SJSA1 (cell line): ENCODE measurements around the gene FOXC2. TPM values are rescaled to one million over a fixed set of nuclear protein-coding genes. Genes with fewer than 3 reads are reported as not detected.

Experiments
- DNase-seq, 2 experiments: peaks; one replicate each; pipeline ENCODE4 v3.0.0-alpha.2; 2015 to 2020; ENCODE audit warnings: low spot score in 2 of 2, low read depth in 1 of 2
- H3K27ac ChIP-seq: fragments of 250-450 bp; sonication (Bioruptor Pico); 2 replicates; pipeline ENCODE4 v1.5.1; 2020; ENCODE audit warnings: mild to moderate bottlenecking, moderate library complexity
- H3K27me3 ChIP-seq: fragments of 250-450 bp; sonication (Bioruptor Pico); replicated peaks from 2 replicates; pipeline ENCODE4 v1.5.1; 2020; ENCODE audit warnings: mild to moderate bottlenecking, moderate library complexity
- H3K36me3 ChIP-seq: fragments of 250-450 bp; sonication (Bioruptor Pico); 2 replicates; pipeline ENCODE4 v1.5.1; 2020; ENCODE audit warnings: mild to moderate bottlenecking
- H3K4me1 ChIP-seq: fragments of 250-450 bp; sonication (Bioruptor Pico); replicated peaks from 2 replicates; pipeline ENCODE4 v1.6.1; 2021; ENCODE audit warnings: mild to moderate bottlenecking
- H3K4me3 ChIP-seq: fragments of 250-450 bp; sonication (Bioruptor Pico); 2 replicates; pipeline ENCODE4 v1.5.1; 2020; ENCODE audit warnings: mild to moderate bottlenecking
- H3K9me3 ChIP-seq: fragments of 250-450 bp; sonication (Bioruptor Pico); replicated peaks from 2 replicates; pipeline ENCODE4 v1.5.1; 2020; ENCODE audit warnings: mild to moderate bottlenecking
- total RNA-seq: library from RNA; depleted of rRNA; stranded (reverse); fragments of >200 nt; shearing (Covaris generic); gene quantifications from 2 replicates; pipeline ENCODE4 v1.2.3, GENCODE V29; 2014

Gene FOXC2
- total RNA-seq, 1 experiment from 2014 or later = 3.9 TPM

DNA sequence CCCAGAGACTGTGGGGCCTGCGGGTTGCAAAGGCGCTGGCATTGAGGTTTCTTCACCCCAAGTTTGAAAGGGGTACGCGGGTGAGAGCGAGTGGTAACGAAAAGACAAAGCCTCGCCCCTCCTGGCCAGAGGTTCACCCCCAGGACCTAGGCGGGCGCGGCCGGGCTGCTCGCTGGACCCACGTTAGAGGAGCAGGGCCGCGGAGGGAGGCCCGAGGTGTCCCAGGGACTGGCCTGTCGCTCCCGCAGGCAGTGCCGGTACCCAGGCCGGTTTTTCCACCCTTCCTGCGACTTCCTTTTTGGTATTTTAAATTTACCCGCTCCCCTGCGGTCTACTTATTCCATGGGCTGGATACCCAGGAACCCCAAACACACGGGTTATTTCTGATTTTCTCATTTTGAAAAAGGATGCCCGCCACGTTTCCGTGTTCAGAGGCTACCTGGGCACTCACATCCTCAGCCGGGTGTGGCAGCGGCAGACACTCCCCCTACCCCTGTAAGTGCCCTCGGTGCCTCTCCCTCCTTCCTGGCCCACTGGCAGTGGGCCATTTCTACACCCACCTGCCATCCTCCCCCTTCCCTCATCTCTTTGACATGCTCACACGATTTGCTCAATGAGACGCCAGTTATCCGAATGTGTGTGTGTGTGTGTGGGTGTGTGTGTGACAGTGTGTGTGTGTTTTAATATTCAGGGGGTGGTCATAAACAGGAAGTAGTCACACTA is 10.1 kb downstream of the FOXC2 start:
- Histone ChIP-seq H3K4me3 (no peak overlapping the region), H3K27me3 (no peaks in the 10 kb centered on the region), H3K36me3 (peaks cover 77% of the 10 kb centered on the region), H3K4me1 (peaks cover 57% of the 10 kb centered on the region), H3K9me3 (no peaks in the 10 kb centered on the region), H3K27ac (peak overlapping the region; percentile 90)
- DNase-seq = no peak

DNA sequence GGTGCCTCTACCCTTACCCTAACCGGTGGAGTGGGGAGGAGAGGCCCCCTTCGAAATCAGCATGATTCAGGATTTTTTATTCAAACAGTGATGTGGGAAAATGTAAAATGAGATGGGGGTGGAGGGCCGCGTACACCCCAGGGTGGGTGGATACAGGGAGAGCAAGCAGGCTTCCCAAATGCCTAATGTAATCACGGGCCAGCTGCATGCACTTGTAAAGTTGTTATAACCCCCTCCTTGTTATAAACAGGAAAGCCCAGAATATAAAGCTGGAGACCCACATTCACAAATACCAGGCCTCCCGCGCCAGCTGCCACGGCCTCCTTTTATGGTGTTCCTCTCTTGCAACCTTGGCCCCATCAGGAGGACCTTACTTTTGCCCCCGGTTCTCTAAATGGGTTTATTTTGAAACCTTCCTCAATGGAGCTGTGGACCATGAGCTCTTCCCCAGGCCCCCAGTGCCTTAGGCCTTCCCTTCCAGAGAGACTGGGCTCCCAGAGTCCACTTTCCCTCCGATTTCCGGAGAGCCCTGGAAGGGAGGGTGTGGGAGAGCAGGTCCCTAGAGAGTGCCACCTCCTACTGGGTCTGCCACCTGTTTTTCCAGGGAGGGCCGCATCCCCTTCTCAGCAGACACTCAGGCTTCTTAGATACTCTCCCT is 10.8 kb downstream of the FOXC2 start:
- Histone ChIP-seq H3K27me3 (no peaks in the 10 kb centered on the region), H3K4me1 (peaks cover 57% of the 10 kb centered on the region), H3K9me3 (no peaks in the 10 kb centered on the region), H3K27ac (peak overlapping the region; percentile 90), H3K36me3 (peaks cover 75% of the 10 kb centered on the region), H3K4me3 (0 out of 2 replicates have a peak overlapping the region, but pooled peaks have one; percentile 0)
- DNase-seq = peak; percentile 86 to 94

DNA sequence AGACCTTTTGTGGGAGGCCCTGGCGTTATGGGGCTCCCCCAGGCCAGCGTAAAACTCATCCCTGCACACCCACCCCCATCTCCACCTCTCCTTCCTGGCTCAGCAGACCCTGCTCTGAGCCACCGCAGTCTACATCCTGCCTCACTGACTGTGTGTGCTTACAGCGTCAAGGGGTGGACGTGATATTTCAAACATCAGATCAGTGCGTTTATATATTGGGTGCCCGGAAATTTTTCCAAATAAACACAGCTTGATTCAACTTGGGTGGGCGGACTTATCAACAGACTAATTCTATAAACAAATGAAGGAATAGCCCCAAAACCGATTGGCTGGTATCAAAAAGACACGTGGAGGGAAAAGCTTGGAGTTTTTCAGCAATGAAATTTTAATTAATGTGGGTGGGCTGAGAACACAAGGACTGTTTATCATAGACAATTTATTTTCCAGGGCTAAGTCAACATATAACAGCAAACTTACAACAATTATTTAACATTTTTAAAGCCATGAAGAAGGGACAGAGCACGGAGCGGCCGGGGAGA is 11.5 kb downstream of the FOXC2 start, which contains the start of gene FOXL1:
Gene FOXL1, plus strand, starts transcription at position 489 of the 539 bp plus-strand sequence. CDS start 175 bp downstream, outside the sequence.
- Histone ChIP-seq H3K27me3 (no peaks in the 10 kb centered on the region), H3K27ac (peak within 1 kb of the TSS; percentile 90), H3K36me3 (peaks cover 73% of the 10 kb centered on the region), H3K4me3 (peak within 1 kb of the TSS; percentile 47), H3K4me1 (peaks cover 57% of the 10 kb centered on the region), H3K9me3 (no peaks in the 10 kb centered on the region)
- peak; percentile 91 to 99 for DNase-seq

DNA sequence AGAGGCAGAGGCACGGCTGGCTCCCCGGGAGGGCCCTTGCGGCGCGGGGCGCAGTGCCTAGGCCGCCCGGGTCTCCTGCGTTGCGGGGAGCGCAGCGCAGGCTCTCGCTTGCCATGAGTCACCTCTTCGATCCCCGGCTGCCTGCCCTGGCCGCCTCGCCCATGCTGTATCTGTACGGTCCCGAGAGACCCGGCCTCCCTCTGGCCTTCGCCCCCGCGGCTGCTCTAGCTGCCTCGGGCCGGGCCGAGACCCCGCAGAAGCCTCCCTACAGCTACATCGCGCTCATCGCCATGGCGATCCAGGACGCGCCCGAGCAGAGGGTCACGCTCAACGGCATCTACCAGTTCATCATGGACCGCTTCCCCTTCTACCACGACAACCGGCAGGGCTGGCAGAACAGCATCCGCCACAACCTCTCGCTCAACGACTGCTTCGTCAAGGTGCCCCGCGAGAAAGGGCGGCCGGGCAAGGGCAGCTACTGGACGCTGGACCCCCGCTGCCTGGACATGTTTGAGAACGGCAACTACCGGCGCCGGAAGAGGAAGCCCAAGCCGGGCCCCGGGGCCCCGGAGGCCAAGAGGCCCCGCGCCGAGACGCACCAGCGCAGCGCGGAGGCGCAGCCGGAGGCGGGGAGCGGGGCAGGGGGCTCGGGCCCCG is 12.1 kb downstream of the FOXC2 start:
- Histone ChIP-seq H3K27me3 (no peaks in the 10 kb centered on the region), H3K4me3 (peak overlapping the region; percentile 47), H3K36me3 (peaks cover 73% of the 10 kb centered on the region), H3K27ac (peak overlapping the region; percentile 86), H3K9me3 (no peaks in the 10 kb centered on the region), H3K4me1 (peaks cover 57% of the 10 kb centered on the region)
- peak in 1 of 2 experiments; percentile 90 for DNase-seq

DNA sequence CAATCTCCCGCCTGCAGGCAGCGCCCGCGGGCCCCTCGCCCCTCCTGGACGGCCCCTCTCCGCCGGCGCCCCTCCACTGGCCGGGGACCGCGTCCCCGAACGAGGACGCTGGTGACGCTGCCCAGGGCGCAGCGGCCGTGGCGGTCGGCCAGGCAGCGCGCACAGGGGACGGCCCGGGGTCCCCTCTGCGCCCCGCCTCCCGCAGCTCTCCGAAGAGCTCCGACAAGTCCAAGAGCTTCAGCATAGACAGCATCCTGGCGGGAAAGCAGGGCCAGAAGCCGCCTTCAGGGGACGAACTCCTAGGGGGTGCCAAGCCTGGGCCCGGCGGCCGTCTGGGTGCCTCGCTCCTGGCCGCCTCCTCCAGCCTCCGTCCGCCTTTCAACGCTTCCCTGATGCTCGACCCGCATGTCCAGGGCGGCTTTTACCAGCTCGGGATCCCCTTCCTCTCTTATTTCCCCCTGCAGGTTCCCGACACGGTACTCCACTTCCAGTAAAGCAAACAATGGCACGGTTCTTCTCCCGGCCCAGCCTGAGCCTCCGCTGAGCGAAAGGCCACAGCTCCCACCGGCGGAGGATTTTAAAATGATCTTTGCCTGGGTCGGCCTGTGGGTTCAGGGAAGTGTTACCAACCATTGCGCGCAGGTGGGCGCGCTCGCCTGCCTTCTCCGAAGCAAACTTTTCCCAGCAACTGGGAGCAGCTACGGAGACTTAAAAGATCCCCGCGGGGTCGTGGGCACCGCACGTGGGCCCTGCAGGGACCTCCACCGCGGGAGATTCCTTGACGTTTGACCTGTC is 12.8 kb downstream of the FOXC2 start:
- Histone ChIP-seq H3K4me3 (peak overlapping the region; percentile 47), H3K4me1 (peaks cover 59% of the 10 kb centered on the region)

DNA sequence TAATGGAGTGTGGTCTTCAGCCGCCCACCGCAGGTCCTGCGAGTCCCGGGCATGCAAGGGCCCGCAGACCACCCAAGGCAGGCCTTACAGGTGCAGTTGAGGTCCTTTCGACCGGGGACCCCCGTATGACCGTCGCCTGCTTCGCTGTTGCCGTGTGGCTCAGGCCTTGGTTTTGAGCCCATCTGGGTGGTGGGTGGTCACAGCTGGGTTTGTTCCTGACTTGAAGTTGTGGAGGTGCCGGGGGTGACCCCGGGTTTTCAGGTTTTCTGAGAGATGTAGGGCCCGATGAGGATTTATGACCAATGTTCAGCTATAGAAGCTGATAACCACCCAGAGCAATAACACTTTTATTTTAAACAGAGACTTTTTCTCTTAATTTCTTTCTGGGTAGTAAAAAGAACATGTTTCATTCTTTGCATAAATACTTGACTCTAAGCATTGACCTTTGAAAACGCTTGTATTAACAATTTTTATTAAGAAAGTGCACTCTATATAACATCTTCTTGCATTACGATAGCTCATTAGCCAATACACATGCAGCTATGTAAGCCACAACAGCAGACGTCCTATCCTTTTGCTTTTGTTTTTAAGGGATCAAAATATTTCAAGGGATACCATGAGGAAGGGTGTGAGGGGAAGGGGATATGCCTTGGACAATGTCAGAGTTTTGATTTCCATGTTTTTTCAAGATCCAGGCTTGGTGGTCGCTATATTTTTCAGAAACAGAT is 13.6 kb downstream of the FOXC2 start:
- Histone ChIP-seq H3K27me3 (no peaks in the 10 kb centered on the region), H3K4me3 (peak overlapping the region; percentile 47), H3K9me3 (no peaks in the 10 kb centered on the region), H3K27ac (peak overlapping the region; percentile 86), H3K4me1 (peaks cover 66% of the 10 kb centered on the region), H3K36me3 (peaks cover 66% of the 10 kb centered on the region)
- peak in 1 of 2 experiments; percentile 64 for DNase-seq

More for the DNA sequence above, 12.8 kb downstream of the FOXC2 start:
- Histone ChIP-seq H3K9me3 (no peaks in the 10 kb centered on the region), H3K36me3 (peaks cover 70% of the 10 kb centered on the region), H3K27me3 (no peaks in the 10 kb centered on the region), H3K27ac (peak overlapping the region; percentile 86)
- peak; percentile 45 to 63 for DNase-seq

DNA sequence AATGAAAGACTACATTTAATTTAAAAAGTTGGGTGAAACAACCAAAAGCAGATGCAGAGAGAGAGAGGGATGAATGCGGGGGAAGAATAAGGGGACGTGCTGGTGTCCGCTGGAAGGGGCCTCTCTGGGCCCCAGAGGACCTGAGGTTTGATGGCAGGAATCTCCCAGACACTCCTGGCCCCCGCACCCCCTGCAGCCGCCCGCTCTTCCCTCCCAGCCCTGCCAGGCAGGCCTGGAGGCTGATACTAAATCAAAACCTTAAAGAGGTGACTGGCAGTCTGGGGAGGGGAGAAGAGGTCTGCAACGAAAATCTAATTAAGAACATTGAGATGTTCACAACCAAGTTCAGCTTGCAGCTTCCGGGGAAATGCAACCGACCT is 14.2 kb downstream of the FOXC2 start:
- peaks cover 72% of the 10 kb centered on the region for H3K4me1 ChIP-seq

DNA sequence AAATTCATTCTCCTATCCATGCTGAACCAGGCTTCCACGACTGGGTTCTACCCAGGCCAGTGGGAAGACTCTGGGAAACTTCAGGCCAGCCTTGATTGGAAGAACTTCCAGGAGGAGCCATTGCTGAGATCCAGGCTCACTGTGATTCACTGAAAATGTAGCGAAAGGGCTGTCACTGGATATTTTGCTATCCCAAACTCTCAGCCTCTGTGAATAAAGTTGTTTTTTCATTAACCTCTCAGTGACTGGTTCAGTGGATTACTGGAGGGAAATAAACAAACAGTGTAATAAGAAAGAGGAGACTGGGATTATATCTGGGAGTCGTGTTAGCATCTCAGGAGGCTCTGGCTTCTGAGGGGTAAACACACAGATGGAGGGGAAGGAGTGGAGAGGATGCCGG is 14.8 kb downstream of the FOXC2 start:
- peaks cover 75% of the 10 kb centered on the region for H3K4me1 ChIP-seq
- H3K4me3 ChIP-seq = peak overlapping the region; percentile 47
- DNase-seq = peak in 1 of 2 experiments; percentile 79

More for the DNA sequence above, 14.2 kb downstream of the FOXC2 start:
- peak in 1 of 2 experiments; percentile 70 for DNase-seq
- peak overlapping the region; percentile 47 for H3K4me3 ChIP-seq
- no peaks in the 10 kb centered on the region for H3K9me3 ChIP-seq
- peak overlapping the region; percentile 86 for H3K27ac ChIP-seq
- peaks cover 61% of the 10 kb centered on the region for H3K36me3 ChIP-seq
- H3K27me3 ChIP-seq = no peaks in the 10 kb centered on the region

DNA sequence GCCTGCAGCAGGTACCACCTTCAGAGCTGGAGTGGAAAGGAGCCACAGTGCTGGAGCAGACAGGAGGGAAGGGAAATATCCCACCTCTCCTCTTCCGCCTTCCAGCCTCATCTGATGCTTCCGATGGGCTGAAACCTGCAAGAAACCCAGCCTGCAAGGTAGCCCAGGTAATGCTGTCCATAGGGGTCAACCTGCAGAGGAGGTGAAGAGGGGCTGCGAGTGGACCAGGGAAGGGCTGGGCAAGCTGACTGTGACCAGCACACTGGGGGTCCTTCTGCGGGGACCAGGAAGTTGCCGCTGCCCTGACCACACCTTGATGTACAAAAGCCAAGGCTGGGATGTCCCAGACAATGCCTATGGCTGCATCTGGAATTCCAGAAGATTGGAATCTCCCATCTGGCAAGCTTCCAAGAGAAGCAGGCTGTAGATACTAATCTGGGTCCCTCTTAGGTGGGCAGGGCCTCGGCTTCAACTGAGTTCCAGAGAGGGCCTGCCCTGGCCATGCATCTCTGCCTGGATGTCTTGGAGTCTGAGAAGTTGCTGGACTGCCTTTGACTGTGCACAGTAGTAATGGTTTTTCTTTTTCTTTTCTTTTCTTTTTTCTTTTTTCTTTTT is 17.5 kb downstream of the FOXC2 start:
- H3K9me3 ChIP-seq = no peaks in the 10 kb centered on the region
- peaks cover 72% of the 10 kb centered on the region for H3K4me1 ChIP-seq
- H3K27ac ChIP-seq = peak overlapping the region; percentile 95
- H3K4me3 ChIP-seq = no peak overlapping the region
- peaks cover 46% of the 10 kb centered on the region for H3K36me3 ChIP-seq
- no peaks in the 10 kb centered on the region for H3K27me3 ChIP-seq
- peak; percentile 70 to 80 for DNase-seq

More for the DNA sequence above, 14.8 kb downstream of the FOXC2 start:
- H3K36me3 ChIP-seq = peaks cover 57% of the 10 kb centered on the region
- peak overlapping the region; percentile 86 for H3K27ac ChIP-seq
- H3K9me3 ChIP-seq = no peaks in the 10 kb centered on the region
- no peaks in the 10 kb centered on the region for H3K27me3 ChIP-seq

DNA sequence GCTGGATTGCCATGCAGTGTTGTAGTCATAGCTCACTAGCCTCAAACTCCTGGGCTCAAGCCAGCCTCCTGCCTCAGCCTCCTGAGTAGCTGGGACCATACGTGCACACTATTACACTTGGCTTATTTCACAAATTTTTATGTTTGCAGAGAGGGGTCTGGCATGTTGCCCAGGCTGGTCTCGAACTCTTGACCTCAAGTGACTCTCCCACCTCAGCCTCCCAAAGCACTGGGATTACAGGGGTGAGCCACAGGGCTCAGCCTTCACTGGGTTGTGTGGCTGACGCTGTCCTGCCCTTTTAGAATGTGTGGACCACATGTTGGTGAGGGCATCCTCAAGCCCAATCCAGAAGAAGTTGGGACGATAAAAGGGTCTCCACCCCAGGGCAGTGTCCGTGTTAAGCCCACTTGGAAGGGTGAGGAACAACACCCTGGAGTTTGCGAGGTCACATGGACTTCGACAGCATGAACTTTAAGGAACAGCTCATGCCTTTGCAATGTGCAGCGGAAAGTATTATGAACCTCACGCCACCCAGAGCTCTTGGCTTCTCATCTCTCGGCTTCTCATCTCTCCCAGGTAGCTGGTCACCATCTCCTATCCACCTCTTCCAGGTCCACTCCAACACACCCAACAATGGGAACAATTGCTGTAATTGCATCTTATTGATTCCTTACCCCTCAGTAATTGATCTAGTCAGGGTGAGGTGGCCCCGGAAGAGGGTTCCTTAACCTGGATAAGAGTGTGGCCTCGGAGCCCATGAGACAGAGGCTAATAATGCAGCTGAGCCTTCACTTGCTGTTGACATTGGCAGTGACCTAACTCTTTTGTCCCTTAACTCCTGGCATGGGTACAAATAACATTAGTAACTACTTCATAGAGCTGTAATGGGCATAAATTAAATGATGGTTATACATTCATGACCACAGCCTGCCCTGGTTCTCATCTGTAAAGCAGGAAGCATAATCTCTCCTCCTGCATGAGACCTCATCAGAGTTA is 18.4 kb downstream of the FOXC2 start:
- Histone ChIP-seq H3K4me1 (peaks cover 80% of the 10 kb centered on the region), H3K4me3 (no peak overlapping the region)
- DNase-seq = peak; percentile 74 to 90

More for the DNA sequence above, 18.4 kb downstream of the FOXC2 start:
- H3K27ac ChIP-seq = peak overlapping the region; percentile 95
- no peaks in the 10 kb centered on the region for H3K27me3 ChIP-seq
- peaks cover 37% of the 10 kb centered on the region for H3K36me3 ChIP-seq
- H3K9me3 ChIP-seq = no peaks in the 10 kb centered on the region
